Body of pancreas (tissue), 4 donors: ENCODE measurements around the gene UBXN7.
"Not testable (repeated sequence)": the region's sequence is repeated elsewhere in the genome, so short reads cannot be mapped to it uniquely, and the experiment has no call there.

Source experiments
- CTCF ChIP-seq, 7 experiments: fragments of 450-650 bp in 4 of 7; fragments of 200-600 bp in 3 of 7; sonication (generic) in 3 of 7; IDR thresholded peaks; one replicate each; pipeline ENCODE4 v1.5.1; 2016 to 2019; ENCODE audit warnings: antibody characterized with exemption in 7 of 7
- POLR2A ChIP-seq, 3 donors: fragments of 450-650 bp; IDR thresholded peaks; one replicate each; pipeline ENCODE4 v1.6.1; 2016; ENCODE audit warnings: antibody characterized with exemption in 3 of 3, mild to moderate bottlenecking in 2 of 3

GRCh38 chr3:196421668-196422067 is 10.6 kb downstream of the UBXN7 start:
- TF ChIP-seq CTCF, POLR2A (IDR thresholded peaks at IDR 0.05): not testable (repeated sequence)
